HG03097 (cell line): ENCODE data around the gene CGAS.
"Not testable (repeated sequence)": the region's sequence is repeated elsewhere in the genome, so short reads cannot be mapped to it uniquely, and the experiment has no call there.

Experiments used
- ATAC-seq: cut with Tn5 transposase; IDR thresholded peaks from one replicate; pipeline ENCODE4 v1.9.1; 2021; ENCODE audit not compliant: unreplicated experiment, low FRiP score

The CGAS gene

GRCh38 chr6:73452107-73452461 is at the start of gene CGAS:
TSS of gene CGAS (minus strand) at chr6:73452297. CDS start at chr6:73452181, 116 bp downstream.
- peak; percentile 67 for ATAC-seq

DNA sequence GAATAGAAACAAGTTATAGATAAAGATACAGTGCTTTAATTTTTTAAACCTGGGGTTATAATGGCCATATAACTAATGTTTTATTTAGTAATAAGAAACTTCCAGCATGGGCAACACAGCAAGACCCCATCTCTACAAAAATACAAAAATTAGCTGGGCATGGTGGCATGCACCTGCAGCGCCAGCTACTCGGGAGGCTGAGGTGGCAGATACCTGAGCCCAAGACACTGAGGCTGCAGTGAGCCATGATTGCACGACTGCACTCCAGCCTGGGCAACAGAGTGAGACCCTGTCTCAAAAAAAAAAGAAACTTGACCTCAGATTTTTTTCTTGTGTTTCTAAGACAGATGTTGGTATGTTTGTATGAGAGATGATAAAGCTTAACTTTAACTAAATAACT is 45.8 kb upstream of the CGAS start:
- ATAC-seq, result no peak

GRCh38 chr6:73491377-73491776 is 39.3 kb upstream of the CGAS start:
- no peak for ATAC-seq

DNA sequence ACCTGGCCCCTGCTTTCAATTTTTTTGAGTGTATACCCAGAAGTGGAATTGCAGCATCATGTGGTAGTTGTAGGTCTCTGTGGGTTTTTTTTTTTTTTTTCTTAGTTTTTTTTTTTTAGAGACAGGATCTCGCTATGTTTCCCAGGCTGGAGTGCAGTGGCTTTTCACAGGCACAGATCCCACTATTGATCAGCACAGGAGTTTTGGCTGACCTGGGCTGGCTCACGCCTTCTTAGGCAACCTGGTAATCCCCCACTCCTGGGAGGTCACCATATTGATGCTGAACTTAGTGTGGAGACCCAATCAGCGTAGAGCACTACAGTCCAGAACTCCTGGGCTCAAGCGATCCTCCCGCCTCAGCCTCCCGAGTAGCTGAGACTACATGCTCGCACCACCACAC is 35.4 kb upstream of the CGAS start:
- no peak for ATAC-seq

DNA sequence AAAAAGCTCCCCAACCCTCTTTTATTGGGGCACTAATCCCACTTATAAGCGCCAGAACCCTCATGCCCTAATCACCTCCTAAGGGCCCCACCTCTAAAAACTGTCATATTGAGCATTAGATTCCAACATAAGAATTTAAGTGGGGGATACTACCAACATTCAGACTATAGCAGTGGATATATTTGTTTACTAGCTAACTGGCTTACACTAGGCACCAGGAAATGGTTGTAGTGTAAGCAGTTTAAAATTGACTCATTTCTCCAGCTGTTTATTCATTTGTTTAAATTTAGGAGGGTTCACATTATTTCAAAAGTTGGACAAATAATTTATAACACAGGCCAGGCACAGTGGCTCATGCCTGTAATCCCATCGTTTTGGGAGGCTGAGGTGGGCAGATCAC is 32.3 kb upstream of the CGAS start:
- no peak for ATAC-seq

DNA sequence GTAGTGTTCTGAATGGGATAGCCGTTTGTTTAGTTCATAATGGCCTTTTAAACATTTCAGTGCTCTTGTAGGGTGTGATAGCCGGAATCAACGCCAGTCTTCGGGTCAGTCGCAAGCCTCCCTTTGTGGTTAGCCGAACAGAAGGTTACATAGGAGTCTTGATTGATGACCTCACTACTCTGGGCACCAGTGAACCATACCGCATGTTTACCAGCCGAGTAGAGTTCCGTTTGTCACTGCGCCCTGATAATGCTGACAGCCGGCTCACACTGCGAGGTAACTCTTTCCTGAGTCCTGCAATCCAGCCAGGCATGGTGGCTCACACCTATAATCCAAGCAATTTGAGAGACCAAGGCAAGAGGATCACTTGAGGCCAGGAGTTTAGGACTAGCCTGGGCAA is 29.9 kb upstream of the CGAS start:
- no peak for ATAC-seq

DNA sequence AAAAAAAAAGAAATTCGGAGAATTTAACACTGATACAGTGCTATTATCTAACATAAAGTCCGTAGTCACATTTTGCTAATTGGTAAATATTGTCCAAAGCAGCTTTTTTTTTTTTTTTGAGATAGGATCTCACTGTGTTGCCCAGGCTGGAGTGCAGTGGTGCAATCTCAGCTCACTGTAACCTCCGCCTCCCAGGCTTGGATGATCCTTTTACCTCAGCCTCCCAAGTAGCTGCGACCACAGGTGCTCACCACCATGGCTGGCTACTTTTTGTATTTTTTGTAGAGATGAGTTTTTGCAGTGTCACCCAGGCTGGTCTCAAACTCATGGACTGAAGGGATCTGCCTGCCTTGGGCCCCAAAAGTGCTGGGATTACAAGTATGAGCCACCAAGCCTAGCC is 25.3 kb upstream of the CGAS start:
- no peak for ATAC-seq

- no peak for ATAC-seq
These were observed 24.6 kb upstream of the CGAS start for GRCh38 chr6:73476723-73477122.

DNA sequence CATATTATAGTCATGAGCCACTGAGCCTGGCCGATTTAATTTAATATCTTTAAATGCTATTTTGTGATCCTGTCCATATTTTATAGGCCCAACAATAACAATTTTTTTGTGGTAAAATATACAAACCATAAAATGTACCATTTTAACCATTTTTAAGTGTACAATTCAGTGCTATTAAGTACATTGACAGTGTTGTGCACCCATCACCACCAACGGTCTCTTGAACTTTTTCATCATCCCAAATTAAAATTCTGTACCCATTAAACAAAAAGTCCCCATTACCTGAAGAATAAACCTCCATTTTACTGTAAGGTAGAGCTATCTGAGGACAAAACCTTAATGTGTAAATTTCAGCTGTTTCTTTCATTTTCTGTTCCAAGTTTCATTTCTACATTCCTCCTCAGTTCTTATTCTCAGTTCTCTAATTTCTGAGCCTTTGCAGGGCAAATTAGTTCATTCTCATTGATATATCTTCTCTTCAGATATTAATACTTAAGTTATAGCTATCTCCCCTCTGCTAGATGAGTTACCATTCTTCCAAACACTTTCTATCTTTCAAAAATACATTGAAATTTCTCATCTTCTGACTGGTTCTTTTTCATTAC is 19.7 kb upstream of the CGAS start:
- ATAC-seq, result peak; percentile 91

DNA sequence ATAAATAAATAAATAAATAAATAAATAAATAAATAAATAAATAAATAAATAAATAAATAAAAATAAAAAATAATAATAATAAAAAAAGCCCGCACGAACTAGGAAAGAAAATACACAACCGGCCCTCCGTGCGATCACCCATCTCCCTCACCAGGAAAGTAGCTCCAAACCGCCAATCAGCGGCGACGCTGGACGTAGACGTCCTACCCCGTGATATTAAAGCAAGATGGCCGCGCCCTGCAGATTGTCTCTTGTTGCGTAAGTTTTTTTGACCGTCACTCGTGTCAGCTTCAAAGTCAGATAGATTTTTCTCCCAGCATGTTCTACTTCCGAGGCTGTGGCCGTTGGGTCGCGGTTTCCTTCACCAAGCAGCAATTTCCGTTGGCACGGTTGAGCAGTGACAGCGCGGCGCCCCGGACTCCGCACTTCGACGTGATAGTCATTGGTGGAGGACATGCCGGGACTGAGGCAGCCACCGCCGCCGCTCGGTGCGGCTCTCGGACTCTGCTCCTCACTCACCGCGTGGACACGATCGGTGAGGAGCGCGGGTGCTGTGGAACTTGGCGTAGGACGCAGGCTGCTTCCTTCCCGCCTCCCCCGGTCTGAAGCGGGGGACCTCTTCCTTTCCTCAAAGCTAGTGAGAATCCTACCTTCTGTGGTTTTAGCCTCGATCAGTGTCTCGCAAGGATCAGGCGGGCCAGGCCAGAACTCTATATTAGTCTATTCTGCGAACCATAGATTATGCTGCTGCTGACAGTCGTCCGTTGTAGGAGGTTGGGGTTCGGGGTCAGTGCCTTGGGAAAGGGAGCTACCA is 9.6 kb upstream of the CGAS start, which contains the start of gene MTO1:
TSS of gene MTO1 (plus strand) at position 201 of the 814 bp plus-strand sequence. CDS start at position 319, 118 bp downstream.
- peak; percentile 92 for ATAC-seq

DNA sequence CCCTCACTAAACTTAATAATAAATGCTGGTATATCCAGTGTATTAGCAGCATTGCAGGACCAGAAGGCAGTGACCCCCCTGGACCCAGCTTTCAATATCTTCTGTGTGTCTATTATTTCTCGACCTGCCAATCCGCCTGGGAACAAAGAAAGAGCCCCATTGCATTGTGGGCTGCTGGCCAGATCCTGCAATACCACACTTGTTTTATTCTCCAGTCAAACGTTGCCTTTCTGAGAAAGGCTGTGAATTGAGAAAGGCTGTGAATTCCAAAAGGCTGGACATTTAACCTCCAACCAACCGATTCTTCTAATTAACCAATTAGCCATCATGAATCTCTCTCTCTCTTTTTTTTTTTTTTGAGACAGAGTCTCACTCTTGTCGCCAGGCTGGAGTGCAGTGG is 8.0 kb upstream of the CGAS start:
- no peak for ATAC-seq

DNA sequence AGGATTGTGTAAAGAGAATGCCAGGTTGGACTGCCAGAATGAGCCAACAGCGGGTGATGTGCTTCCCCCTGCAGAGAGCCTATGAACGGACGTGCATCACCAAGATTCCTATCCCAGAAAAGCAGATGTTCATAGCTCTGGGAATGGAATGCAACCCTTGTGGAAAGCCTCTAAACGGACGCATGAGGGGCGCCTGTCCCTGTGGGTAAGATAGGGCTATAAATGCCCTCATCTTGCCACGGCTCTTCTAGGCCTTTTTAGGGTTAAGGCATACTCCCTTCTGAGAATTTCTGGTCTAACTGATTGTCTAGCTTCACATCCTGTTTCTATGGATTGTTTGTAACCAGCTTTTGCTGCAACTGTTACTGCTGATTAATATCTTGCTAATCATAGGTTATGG is 7.4 kb upstream of the CGAS start:
- ATAC-seq, result not testable (repeated sequence)

DNA sequence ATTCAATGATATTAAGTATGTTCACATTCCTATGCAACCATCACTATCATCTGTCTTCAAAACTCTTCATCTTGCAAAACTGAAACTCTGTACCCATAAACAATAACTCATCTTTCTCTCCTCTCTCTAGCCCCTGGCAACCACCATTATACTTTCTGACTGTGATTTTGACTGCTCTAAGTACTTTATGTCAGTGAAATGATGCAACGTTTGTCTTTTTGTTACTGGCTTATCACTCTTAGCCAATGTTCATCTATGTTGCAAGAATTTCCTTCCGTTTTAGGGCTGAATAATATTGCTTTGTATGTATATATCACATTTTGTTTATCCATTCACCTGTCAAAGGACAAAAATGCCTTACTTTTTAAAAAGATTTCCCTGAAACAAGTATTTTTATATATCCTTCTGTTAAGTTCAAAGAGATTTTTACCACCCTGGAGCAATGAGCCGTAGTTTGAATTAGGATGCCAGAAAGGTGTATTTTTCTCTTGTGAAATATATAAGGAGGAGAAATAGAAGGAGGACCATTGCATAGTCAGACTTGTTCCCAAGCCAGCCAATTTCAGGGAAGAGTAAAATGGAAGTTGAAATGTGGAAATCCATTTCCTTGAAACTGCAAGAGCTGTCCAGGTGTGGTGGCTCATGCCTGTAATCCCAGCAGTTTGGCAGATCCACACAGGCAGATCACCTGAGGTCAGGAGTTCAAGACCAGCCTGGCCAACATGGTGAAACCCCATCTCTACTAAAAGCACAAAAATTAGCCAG is 4.0 kb upstream of the CGAS start:
- no peak for ATAC-seq

DNA sequence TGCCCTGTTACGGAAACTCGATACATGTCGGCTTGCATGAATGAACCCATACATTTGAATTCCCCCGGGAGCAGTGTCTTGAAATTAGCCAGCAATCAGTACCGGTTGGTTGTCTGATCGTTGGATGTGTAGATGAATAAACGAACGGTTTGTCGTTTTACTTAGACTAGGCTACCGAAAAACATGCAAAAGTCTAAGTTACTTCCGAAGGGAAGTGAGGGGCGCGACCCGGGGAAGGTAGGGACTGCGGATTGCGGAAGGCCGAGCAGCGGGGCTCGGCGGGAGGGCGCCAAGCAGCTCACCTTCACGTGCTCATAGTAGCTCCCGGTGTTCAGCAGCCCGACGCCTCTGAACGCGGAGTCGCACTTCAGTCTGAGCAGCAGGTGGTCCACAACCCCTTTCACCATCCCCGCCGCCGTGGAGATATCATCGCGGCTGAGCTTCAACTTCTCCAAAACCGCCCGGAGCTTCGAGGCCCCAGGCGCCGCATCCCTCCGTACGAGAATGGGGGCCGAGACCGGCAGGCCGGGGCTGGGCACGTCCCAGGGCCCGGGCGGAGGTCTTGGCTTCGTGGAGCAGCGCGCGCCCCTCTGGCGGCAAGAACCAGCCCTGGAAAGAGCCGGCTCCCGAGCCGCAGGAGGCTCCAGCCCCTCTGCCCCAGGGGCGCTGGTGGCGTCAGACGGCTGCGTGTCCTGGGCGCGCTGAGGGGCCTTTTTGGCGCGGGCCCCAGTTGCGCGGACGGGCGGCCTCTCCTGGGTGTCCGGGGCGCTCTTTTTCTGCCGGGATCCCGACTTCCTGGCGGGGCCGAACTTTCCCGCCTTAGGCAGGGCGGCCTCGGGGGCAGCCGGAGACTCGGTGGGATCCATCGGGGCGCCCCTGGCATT is 632 bp downstream of the CGAS start:
- peak; percentile 61 for ATAC-seq

DNA sequence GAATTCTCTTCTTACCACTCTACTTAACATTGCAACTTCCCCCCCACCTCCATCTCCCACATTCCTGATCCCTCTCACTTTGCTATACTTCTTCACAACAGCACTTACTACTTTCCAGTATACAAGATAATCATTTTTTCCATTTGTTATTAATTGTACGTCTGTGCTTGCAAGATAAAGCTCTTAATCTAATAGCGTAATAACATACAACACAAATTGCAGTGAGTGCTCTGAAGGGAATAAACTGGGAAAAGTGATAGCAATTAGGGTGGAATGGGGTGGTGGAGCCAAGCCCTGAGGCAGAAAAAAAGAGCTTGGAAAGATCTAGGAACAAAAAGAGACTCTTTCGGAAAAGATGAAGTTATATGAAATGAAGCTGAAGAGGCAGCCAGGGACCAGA is 8.5 kb downstream of the CGAS start:
- ATAC-seq, result no peak

DNA sequence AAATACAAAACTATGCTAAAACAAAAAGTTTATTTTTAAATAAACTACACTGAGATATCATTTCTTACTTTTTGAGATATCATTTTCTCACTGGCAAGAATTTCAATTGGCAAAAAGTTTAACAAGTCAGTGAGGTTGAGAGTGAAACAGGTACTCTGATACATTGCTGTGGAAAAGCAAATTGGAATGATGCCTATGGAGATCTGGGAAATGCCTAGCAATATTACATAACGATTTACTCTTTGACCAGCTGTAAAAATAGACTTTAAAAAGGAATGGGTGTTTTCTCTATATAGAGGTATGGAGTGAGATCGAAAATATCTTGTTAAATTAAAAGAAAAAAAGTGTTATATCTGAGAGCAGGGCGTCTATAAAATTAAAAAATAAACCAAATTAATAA is 16.9 kb downstream of the CGAS start:
- ATAC-seq, result no peak

- ATAC-seq, result no peak
These were observed 30.6 kb downstream of the CGAS start for GRCh38 chr6:73421534-73421933.

DNA sequence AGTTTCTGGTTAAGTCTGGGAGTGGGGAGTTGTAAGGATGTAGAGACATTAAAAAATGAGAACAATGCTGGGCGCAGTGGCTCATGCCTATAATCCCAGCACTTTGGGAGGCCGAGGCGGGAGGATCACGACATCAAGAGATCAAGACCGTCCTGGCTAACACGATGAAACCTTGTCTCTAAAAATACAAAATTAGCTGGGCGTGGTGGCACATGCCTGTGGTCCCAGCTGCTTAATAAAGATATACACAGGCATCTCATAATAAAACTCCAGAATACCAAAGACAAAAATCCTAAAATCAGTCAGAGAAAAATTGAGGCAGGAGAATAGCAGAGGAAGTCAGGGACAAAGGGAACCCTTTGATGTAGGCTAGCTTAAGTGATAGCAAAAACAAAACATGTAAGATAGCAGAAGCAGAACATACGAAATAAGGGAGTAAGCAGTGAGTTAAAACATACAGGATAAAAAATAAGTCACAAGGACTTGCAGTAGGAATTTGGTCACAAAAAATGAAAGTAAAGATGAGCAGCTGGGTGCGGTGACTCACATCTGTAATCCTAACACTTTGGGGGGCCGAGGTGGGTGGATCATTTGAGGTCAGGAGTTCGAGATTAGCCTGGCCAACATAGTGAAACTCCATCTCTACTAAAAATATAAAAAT is 33.9 kb downstream of the CGAS start:
- no peak for ATAC-seq

- ATAC-seq, result no peak
These were observed 39.0 kb downstream of the CGAS start for GRCh38 chr6:73413102-73413501.

DNA sequence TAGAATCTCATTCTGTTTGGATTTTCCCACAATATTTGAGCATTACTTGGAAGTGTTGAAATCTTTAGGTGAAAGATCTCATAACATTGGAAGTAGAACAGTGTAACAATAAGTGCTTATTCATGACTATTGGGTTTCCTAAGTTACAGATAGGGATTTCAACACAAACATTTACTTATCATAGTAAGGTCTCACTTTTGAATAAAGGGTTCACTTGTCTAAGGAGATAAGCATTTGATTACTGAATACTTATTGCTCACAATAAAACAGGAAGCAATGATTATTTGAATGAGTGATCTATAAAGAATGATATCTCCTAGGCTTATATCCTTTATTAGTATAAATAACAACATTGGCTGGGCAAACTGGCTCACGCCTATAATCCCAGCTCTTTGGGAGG is 42.7 kb downstream of the CGAS start:
- no peak for ATAC-seq
